Stimulated activated CD8-positive, alpha-beta memory T cell treated with anti-CD3 and anti-CD28 coated beads, Interleukin-2, amount 100 ng/mL, for 1 hour (primary cell): ENCODE measurements around the gene NEGR1.

Experiments used
- DNase-seq, 2 donors: peaks; one replicate each; pipeline ENCODE4 v3.0.0-alpha.2; 2020; ENCODE audit warnings: low read depth in 2 of 2

The NEGR1 gene

DNA sequence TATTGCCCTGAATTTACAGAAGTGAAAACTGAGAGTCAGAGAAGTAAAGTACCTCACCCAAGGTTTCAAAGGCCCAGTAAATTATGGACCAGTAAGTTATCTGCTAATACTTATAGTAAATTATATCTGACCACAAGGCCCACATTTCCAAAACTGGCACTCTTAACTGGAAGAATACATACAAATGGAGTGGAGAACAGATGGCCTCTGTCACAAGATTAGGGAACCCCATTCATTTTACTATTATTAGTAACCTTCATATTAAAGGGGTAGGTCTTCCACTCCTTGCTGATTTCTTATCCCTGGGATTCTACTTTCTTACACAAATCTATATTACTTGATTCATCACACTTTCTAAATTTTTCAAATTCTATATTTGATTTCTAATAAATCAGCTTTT lies 588.8 kb downstream of the NEGR1 start:
- no peak for DNase-seq

DNA sequence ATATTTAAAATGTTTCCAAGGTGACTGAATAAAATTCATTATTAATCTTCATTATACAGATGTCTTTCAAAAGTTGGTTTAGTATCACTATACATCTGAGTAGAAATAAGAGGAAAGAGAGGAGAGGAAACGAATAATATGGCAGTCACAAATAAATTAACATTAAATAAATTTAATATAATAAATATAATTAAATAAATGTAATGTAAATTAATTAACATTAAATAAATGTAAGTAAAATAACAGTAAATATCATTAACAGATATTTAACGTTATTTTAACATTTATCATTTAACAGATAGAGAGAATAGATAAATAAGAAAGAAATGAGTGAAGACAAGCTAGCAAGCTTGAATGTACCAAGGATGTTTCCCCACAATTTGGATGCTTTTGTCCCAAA lies 592.7 kb downstream of the NEGR1 start:
- no peak for DNase-seq

DNA sequence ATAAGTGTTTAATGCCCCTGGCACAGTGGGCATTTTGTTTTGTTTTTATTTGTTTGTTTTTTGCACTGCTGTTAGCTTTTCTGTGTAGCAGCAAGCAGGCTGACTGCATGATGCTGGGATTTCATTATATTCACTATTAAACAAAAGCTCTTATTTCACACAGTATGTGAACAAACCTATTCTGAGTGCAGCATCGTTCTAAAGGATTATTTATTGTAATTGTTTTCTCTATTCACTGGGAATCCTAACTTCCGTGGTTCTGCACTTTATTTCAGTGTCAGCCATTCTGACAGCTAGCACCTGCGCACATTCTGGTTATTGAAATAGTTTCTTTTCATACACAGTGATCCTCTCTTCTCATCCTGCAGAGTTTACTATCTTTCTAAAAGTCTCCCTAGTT lies 595.0 kb downstream of the NEGR1 start:
- DNase-seq = no peak

DNA sequence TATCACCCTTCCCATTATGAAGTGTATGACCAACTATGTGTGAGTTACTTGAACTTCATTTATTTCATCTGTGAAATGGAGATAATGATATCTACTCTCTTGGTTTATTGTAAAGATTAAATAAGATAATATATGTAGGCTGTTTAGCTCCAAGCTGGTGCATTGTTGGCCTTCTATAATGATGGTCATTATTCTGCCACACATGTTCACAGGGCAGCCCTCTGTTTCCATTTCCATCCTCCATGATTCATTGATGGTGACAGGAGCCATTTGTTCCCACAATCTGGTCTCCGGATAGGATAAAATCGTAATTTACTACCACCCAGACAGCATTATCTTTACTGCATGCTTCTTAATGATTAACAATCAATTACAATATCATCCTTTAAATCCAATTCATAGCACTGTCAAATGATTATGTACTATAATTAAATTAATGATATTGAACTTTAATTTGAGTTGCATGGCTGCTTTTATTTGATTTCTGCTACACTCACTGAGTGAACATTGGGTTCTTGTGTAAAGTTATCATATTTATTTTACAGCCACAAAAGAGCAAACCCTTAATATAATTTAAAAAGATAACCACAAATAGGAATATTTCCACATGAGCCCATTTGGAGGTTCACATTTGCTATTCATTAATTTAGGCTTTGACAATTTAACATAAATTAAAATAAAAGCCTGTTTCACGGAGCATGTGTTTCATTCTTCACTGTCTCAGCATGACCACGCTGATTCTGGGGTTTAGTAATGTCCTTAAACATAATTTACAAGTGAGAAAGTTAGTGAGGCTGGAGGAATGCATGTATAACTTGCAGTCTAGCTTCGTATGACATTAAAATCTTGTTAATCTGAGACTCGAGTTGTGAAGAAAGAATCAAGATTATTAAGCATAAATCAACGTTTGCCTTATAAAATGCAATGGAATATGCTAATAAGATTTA lies 605.1 kb downstream of the NEGR1 start:
- no peak for DNase-seq

DNA sequence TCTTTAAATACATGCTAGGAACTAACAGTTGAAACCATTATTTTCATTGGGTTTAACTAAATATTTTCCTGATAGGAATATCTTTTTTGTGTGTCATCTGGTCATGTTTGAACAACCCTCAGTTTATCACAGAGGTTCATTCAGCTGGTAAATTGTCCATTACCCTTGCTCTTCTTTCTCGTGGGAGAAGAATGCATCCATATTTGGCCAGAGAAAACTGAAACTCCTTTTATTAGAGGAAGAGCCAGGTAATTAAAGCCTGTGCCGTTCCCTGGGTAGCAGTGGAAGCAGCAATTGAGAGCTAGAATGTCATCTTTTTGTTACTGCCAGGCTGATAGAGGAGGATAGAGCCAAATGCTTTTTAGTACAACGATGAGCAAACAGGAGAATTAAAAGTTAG lies 614.3 kb downstream of the NEGR1 start:
- no peak for DNase-seq

DNA sequence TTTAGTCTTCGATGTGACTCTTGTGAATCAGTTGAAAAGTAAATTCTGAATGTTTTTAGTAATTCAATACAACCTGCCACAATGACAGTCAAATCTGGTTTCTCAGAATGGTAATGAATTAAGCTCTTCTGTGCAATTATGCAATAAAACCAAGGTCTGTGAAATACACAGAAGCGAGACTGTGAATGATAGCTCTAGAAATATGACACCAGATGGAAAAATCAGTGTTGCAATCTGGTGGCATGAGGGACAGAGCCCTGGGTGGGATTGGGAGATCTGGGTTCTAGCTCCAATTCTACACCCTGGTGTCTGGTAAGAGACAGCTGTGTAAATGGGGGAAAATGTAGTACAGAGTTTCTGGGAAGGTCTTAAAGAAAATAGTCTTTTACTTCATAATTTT lies 615.1 kb downstream of the NEGR1 start:
- DNase-seq = no peak

DNA sequence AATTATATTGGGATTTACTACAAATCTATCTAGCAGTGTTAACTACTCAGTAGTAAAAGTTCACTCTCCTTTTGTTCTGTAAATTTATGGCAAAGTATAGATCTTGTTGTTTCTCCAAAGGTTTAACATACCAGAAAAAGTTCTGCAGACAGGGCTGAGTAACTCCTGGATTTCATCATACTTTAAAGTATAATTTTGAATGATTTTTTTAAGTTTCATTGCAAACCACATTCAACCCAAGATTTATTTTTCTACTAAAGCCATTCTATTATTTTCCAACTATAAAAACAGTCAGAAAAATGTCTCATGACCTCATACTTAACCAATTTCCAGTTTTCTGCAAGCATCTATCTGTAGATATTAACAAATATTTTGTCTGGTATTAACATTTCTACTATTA lies 615.7 kb downstream of the NEGR1 start:
- DNase-seq = no peak

DNA sequence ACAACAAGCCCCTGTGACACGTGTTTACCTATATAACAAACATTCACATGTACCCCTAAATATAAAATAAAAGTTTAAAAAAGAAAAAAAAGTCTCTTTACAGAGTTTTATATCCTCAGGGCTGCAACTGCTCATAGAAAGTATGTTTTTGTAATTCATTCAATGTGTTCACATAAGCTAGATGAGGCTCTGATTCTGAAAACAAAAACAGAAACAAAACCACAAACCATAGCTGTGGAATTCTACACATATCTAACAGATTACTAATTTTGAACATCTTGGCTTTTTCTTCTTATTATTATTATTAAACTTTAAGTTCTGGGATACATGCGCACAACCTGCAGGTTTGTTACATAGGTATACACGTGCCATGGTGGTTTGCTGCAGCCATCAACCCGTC lies 621.9 kb downstream of the NEGR1 start:
- DNase-seq = no peak

DNA sequence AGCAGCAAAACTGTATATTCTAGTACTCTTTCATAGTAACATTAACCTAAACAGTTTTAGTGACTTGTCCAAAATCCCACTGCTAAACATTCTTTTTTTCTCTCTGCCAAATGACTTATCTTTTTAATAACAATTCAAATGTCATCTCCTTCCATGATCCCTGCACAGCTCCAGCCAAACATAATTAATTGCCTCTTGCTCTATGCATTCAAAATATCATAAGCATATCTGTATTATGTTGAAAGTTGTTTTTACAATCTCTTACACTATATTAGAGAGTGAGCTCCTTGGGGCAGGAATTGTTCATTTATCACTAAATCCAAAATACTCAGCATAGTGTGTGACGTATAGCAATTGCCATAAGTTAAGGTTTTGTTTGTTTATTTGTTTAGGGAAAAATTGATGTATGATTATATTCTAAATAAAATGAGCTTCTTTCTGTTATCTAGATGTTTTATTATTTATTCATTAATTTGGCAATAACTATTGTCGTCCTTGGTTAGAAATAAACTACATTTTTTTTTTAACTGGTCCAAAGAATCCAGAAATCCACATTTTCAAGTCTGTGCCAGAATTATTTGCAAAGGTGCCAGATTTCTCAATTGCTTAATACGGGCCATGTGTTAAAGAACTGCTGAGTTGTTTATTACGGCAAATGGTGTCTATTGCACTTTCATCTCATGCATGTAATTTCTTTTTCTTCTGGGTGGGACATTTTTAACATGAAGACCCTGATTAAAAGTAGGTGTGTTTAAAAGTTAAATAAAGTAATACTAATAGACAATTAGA lies 624.3 kb downstream of the NEGR1 start:
- DNase-seq = no peak

DNA sequence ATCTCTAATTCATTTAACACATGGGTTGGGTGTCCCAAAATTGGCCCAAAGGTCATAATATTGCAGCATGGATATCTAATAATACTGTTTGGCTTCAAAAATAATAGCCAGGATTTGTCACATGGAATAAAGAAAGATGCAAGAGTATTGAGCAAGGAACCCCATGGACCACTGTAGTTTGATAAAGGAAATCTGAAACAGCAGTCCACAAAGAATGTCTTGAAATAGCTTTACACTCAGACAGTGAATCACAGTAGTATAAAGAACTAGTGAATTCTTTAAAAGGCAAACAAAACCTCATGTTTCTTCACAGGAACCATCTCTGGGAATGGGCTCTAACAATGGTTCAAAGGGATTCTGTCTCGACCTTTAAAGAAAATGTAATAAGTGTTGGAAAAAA lies 625.4 kb downstream of the NEGR1 start:
- no peak for DNase-seq

DNA sequence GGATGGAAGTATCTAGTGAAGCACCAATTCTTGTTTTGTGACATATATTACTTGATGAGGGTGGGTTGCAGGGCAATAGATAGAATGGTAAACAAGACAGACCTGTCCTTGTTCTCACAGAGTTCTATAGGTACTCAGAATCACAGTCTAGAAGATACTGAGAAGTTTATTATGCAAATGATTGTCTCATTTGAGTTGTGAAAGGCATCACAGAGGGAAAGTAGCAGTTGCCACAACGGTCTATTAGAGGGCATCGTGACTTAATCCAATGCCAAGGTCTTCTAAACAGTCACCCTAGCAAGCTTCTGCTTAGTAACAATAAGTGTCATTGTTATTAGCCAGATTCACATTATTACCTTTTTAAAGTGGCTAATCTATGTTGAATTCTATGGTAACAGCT lies 626.7 kb downstream of the NEGR1 start:
- DNase-seq = no peak

DNA sequence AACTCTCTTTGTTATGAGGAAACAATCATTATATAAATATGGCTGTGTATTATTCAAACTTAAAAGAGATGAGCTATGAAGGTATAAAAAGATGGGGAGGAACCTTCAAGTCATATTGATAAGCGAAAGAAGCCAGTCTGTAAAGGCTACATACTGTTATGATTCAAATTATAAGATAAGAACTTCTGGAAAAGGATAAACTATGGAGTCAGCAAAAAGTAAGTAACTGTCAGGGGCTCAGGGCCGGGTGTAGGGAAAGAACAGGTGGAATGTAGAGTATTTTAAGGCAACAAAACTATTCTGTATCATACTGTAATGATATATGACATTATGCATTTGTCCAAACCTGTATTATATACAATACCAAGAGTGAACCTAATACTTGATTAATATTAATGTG lies 628.4 kb downstream of the NEGR1 start:
- no peak for DNase-seq

DNA sequence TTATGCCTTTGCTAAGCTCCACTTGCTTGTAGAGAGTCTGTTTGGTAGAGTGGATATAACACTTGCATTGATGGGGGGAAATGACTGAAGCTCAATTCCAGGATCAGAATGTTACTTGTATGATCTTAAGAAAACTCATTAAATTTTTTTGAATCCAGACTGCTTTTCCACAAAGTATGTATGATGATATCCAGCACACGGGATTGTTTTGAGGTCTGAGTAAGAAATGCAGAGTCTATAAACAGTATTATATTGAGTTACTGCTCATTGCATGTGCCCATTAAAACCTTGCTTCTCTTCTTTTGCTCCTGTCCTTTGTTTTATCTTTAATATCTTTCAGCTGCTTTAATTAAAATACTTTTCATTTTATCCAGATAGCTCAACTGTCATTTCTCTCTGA lies 631.1 kb downstream of the NEGR1 start:
- no peak for DNase-seq

DNA sequence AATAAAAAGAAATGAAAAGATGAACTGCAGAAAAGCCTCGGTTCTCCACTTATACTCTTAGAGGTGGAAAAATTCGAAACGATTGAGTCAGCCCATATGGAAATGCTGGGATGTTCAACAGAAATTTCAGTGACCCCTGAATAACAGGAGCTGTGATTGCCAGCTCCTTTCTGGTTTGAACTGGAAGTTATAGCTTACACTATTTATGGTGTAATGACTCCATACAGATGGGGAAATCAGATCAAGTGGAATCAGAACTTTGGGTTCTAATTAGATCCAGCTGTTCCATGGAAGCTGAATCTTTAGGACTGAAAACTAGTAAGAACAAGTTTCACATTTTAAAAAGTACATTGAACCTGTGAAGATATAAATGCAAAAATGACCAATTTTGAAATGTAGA lies 632.2 kb downstream of the NEGR1 start:
- no peak for DNase-seq

DNA sequence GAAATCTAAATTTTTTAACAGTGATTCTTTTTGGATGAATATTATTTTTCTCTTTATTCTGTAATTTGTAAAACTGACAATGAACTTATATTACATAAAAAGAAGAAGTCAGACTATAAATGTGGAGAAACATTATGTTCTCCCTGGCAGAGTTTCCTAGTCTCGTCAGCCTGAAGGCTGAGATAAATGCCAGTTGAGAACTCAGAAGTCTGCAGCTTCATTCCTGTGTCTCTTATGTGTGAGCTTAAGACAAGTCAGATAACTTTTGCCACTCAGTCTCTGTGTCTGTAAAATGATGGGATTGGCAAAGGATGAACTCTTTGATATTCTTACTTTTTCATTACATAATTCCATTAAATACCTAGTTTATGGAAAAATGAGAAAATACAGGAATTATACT lies 632.7 kb downstream of the NEGR1 start:
- DNase-seq = no peak

DNA sequence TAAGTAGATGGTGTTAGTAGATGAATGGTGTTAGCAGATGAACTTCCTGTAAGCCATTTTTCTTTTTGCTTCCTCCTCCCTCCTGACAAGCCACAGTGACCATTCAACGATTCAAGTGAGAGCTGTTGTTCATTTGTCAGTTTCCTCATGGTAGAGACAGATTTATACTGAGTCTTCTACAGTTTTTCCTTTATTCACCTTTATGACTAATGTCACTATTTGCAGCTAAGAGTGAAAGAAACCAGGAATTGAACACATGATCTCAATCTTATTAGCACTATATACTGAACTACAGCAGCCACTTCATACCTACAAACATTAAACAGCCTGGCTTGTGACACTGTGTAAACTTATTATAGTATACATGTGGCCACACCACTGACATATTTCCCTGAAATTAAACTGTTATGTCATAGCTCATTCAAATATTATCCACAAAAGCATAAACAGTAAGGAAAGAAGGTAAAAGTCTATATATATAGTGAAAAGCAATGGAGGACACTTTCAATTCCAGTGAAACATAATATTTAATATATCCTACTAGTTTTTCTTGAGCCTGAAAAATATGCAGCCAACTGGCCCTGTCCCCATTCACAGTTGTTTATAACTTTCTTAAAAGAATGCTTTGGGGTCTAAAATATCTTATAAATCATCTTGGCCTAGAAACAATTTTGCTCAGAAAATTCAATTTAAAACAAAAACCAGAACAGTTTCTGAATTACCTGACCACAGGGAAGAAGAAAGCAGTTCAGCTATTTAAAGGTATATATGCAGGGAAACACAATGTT lies 634.6 kb downstream of the NEGR1 start:
- DNase-seq = no peak

DNA sequence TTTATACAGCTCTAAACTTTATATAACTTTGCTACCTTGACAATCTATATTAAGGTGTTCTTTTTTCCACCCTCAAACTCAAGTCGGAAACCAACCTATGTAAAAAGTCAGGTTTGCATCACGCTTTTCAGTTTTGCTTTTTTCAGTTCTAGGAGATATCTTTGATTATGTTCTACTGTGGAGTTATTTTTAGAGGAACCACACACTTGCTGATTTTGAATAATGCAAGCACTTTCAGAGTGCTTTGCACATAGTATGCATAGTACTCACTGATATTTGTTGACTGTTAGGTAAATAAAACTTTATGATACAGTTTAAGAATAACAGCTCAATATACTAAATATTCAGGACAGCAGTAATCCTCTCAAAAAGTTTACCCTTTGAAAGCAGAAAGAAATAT lies 637.3 kb downstream of the NEGR1 start:
- no peak for DNase-seq

DNA sequence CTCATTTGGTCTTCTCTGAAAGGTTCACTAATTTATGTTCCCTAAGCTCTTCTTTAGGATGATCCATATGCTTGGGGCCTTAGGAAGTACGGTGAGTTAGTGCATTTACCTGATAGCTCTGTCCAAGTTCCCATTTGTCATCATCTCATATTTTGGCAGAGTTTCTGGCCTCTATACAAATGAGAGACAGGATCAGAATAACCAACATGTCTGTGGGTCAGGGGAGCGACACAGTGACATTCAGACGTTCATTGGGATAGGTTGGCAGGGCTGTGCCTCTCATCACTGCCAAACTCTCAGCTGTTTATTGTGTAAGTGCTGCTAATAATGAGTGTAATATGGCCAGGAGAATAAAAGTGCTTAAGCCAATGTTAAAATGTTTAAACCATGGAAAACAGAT lies 640.4 kb downstream of the NEGR1 start:
- DNase-seq = no peak

DNA sequence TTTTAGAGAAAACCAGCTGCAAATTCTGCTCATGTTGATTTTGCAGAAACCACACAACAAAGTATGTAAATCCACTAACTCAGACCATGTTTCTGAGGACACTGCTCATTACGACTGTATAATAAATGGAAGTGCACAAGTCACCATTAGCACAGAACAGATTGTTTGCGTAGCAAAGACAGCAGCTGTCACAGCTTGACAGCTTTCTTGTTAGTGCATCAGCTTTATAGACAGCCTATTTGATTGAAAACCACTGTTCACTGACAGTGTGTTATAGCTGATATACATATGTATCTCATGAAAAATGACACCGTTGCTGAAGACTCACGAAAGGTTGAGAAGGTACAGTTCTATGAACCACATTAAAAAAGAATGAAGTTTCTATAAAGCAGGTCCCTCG lies 641.3 kb downstream of the NEGR1 start:
- no peak for DNase-seq

DNA sequence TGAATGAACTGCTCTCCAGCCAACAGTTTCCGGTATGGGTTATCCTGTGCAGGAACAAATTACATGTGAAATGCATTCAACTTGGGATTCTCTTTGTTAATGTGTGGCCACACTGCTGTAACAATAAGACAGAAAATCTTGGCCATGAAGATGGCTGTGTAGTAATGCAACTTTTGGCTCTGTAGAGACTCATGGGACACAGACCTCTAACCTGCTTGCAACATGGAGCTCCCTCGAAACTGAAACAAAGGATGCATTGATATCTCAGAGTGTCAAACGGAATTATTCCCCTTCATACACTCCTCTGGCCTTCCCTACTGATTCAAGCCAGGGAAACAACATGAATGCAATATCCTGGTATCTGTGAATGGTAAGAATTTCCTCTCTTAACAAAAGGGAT lies 642.2 kb downstream of the NEGR1 start:
- DNase-seq = no peak

DNA sequence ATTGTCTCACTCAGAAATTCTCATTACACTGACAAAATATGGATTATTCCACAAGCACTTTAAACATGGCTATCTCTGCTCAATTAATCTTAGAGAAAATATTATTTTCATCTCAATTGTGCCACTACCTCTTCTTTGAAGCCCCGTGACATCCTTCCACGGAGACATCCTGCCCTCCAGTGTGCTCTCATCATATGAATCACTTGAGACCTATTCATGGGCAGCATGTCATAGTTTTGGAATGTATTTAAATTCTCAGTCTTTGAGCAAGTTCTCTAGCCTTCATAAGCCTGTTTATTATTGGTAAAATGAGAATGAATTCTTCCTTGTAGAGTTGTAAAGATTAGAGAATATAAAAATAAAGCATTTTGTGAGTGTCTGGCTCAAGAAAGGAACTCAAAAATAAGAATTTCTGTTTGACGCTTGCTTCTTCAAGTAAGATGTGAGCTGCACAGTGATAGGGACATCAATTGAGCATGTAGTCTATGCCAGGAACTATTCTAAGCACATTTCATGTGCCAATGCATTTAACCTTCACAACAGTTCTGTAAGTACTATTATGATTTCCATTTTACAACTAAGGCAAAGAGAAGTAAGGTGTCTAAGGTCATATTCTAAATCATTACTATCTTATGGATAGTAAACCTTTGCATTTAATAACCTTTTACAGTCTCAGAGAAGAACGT lies 644.1 kb downstream of the NEGR1 start:
- no peak for DNase-seq

DNA sequence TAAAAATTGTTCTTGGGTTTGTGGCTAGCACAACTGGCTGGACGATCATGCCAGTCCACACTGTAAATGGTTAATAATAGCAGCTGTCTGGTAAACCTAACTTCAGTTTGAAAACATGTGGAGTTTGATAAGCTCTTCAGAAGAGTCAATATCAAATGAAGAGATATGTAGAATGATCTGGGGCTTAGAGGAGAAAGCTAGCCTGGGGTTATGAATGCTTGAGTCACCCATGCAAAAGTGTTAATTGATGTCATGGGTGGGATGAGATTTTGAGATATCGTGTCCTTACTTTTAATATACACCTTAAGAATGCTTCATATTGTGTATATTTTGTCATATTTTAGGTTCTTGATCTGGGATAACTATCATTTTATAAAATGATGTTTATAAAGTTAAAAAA lies 646.8 kb downstream of the NEGR1 start:
- no peak for DNase-seq
